Left ventricle myocardium inferior (tissue), 1 donor: Measurements from ENCODE around the gene DACH1. TPM values are rescaled to one million over a fixed set of nuclear protein-coding genes. Genes with fewer than 3 reads are reported as not detected.

Experiments
- DNase-seq: peaks from one replicate; pipeline ENCODE4 v3.0.0-alpha.2; 2020
- H3K27ac ChIP-seq: fragments of 200-600 bp; replicated peaks from 2 replicates; pipeline ENCODE4 v1.8.0; 2021
- H3K27me3 ChIP-seq: fragments of 200-600 bp; 2 replicates; pipeline ENCODE4 v1.8.0; 2021; ENCODE audit warnings: low read depth
- H3K36me3 ChIP-seq: fragments of 200-600 bp; 2 replicates; pipeline ENCODE4 v1.8.0; 2021
- H3K4me1 ChIP-seq: fragments of 200-600 bp; 2 replicates; pipeline ENCODE4 v1.8.0; 2021
- H3K4me3 ChIP-seq: fragments of 200-600 bp; 2 replicates; pipeline ENCODE4 v1.8.0; 2021; ENCODE audit warnings: mild to moderate bottlenecking, moderate library complexity
- H3K9me3 ChIP-seq: fragments of 200-600 bp; replicated peaks from 2 replicates; pipeline ENCODE4 v1.8.0; 2021
- intact Hi-C: fragments of 100-400 bp; cut with micrococcal nuclease; formaldehyde crosslinking; loops from one replicate; pipeline ENCODE4 v1.11.0; 2022
- total RNA-seq: library from RNA; stranded (reverse); fragmentation: NEBNext Ultra II Directional; extraction: Animal tissue kit (Norgen Biotek cat#: 25700); gene quantifications from one replicate; pipeline ENCODE4 v1.2.1, GENCODE V29; 2021
- TF ChIP-seq, protein P1 (sequence below): fragments of 200-600 bp; IDR thresholded peaks from 2 replicates; pipeline ENCODE4 v1.8.0; 2021; ENCODE audit warnings: antibody characterized with exemption, mild to moderate bottlenecking, borderline replicate concordance
- donor health status: DM: no; HTN: yes; CAD: no; lungs with severe emphysema.

Gene DACH1
- total RNA-seq, 1 donor from 2014 or later: 3.4 TPM

DNA sequence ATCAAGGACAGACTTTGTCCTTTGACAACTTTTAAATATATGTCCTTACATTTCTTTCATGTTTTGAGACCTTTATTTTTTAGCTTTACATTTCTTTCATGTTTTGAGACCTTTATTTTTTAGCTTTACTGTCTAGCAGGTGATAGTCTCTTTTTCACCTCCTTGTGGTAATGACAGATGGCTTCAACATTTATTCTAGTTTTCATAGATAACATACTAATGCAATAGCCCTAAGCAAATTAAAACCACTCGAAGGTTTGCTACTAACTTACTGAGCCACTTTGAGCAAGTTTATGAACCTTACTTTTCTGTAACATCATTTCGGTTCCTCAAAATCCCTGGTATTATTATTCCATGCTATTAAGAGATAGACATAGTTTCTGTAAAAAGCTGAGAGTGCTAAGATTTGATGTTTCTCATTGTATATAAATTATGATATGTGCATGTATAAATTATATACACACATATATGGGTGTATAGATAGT, 4.5 kb downstream of the DACH1 start:
- H3K27me3 ChIP-seq: peaks cover 32% of the 10 kb centered on the region
- intact Hi-C loops: loop anchor here (5.0 kb wide), 1 partner anchor 610 kb away; no protein-coding TSS in a partner anchor
- H3K36me3 ChIP-seq: no peaks in the 10 kb centered on the region
- no peak for DNase-seq
- H3K4me1 ChIP-seq: peaks cover 41% of the 10 kb centered on the region
- H3K4me3 ChIP-seq: peak overlapping the region; percentile 78
- no peaks in the 10 kb centered on the region for H3K9me3 ChIP-seq
- peak overlapping the region; percentile 13 for H3K27ac ChIP-seq
- TF ChIP-seq, protein P1, sequence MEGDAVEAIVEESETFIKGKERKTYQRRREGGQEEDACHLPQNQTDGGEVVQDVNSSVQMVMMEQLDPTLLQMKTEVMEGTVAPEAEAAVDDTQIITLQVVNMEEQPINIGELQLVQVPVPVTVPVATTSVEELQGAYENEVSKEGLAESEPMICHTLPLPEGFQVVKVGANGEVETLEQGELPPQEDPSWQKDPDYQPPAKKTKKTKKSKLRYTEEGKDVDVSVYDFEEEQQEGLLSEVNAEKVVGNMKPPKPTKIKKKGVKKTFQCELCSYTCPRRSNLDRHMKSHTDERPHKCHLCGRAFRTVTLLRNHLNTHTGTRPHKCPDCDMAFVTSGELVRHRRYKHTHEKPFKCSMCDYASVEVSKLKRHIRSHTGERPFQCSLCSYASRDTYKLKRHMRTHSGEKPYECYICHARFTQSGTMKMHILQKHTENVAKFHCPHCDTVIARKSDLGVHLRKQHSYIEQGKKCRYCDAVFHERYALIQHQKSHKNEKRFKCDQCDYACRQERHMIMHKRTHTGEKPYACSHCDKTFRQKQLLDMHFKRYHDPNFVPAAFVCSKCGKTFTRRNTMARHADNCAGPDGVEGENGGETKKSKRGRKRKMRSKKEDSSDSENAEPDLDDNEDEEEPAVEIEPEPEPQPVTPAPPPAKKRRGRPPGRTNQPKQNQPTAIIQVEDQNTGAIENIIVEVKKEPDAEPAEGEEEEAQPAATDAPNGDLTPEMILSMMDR: no peak

DNA sequence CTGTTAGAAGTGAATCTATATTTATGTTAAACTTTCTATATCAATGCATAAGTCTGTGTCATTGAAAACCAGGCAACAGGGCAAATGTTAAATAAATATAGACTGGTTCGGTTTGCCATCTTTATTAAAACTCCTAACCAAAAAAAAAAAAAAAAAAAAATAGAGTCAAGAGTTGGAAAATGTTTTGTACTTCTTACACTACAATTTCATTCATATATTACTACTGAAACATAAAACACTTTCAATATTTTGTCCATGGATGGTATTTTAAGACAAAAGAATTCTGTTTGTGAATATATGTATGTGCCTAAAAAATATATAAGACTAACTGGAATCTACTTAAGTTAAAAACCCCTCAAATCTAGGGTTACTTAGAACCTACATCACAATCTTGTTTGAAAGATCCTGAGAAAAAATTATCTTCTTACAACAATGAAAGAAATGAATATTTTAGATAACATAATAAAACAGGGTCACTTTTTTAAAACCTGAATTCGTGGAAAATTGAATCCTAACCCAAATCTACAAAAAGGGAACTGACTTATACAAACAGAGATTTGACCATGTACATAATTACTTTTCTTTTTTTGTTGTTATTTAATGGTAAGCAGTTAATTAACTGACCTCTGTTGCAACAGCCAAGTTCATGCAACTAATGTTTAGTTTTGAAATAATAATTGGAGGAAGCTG, 5.1 kb downstream of the DACH1 start:
- Histone ChIP-seq H3K9me3 (no peaks in the 10 kb centered on the region), H3K27ac (no peak overlapping the region), H3K27me3 (peaks cover 29% of the 10 kb centered on the region), H3K36me3 (no peaks in the 10 kb centered on the region), H3K4me1 (peaks cover 36% of the 10 kb centered on the region), H3K4me3 (peak overlapping the region; percentile 78)
- TF ChIP-seq, protein P1: no peak
- intact Hi-C loops: loop anchor here (5.0 kb wide), 1 partner anchor 610 kb away; no protein-coding TSS in a partner anchor
- no peak for DNase-seq

DNA sequence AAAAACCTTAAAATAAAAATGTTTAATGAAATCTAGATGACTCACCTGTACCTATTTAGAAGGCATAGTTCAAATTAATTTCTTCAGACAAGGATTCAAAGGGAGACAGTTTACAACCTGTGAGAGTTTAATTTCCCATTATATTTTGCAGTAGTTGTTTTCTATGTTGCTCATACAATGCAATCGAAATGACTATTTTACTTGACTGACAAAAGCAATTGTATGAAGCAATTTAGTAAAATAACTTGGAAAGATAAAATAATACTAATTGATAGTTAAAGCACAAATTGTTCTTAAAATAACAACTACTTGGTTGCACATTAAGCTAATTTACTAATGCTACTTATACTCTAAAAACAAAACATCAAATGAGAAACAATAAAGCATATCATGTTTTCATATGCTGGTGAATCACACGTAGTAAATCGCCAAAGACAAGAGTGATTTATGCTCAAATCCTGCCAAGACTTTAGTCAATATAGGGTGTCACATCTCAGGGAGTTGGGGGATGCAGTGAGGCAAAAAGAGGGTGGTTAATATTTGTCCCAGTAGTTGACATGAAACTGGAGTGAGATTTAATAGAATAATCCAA, 6.4 kb downstream of the DACH1 start:
- Histone ChIP-seq H3K9me3 (no peaks in the 10 kb centered on the region), H3K27me3 (peaks cover 23% of the 10 kb centered on the region), H3K4me1 (peaks cover 27% of the 10 kb centered on the region), H3K4me3 (peak overlapping the region; percentile 10), H3K27ac (no peak overlapping the region), H3K36me3 (no peaks in the 10 kb centered on the region)
- intact Hi-C loops: loop anchor here (5.0 kb wide), 1 partner anchor 608 kb away; no protein-coding TSS in a partner anchor
- TF ChIP-seq, protein P1: no peak
- DNase-seq: no peak

DNA sequence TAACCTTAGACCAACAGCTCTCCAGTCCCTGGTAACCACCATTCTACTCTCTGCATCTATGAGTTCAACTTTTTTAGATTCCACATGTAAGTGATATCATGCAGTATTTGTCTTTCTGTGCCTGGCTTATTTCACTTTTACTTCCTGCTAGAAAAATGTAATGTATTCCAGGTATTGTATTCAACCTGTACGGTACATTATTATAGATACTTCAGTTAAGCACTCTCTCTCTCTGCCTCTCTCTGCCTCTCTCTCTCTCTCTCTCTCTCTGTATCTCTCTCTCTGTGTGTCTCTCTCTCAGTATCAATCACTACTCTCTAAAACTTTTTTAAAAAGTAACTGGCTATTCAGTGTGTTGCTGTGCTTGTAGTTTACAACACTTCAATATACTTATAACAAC, 8.4 kb downstream of the DACH1 start:
- TF ChIP-seq, protein P1: no peak
- Histone ChIP-seq H3K27me3 (peaks cover 4% of the 10 kb centered on the region), H3K4me1 (peaks cover 13% of the 10 kb centered on the region), H3K27ac (no peak overlapping the region), H3K4me3 (no peak overlapping the region), H3K36me3 (no peaks in the 10 kb centered on the region), H3K9me3 (no peaks in the 10 kb centered on the region)
- DNase-seq: no peak
- intact Hi-C loops: no loop called here

DNA sequence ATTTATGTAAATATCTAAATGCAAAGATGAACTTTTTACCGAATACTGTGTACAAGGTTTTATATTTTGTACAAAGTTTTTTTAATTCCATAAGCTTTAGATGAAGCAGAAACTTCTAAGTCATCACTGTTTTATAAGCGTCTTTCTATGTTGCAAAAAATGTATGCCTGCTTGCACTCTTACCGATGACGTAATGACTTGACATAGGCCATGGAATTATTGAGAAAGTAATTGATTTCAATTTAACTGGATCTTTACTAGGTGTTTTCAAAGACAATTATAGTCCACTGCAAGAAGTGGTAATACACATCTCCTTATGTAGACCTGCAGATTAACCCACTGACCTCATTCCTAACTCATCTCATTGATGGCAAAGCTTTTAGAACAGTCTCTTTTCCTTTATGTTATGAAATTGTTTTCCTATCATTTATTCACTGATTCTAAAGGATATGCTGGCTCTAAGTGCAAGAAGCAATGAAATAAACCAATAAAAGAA, 10.4 kb downstream of the DACH1 start:
- no peak for DNase-seq
- Histone ChIP-seq H3K4me1 (peaks cover 9% of the 10 kb centered on the region), H3K9me3 (no peaks in the 10 kb centered on the region), H3K4me3 (no peak overlapping the region), H3K36me3 (no peaks in the 10 kb centered on the region), H3K27ac (no peak overlapping the region), H3K27me3 (no peaks in the 10 kb centered on the region)
- intact Hi-C loops: no loop called here
- TF ChIP-seq, protein P1: no peak
